AG09309 (cell line): Measurements from ENCODE around the gene MAK.
"Not testable (repeated sequence)": the region's sequence is repeated elsewhere in the genome, so short reads cannot be mapped to it uniquely, and the experiment has no call there.

Source experiments
- DNase-seq: peaks from one replicate; pipeline ENCODE4 v3.0.0-alpha.2; 2010; ENCODE audit warnings: low read depth
- H3K4me3 ChIP-seq: 2 replicates; pipeline ENCODE4 v1.5.1; 2011; ENCODE audit warnings: mild to moderate bottlenecking, low read depth, low read length, moderate library complexity; ENCODE audit not compliant: control insufficient read depth
- CTCF ChIP-seq: IDR thresholded peaks from 2 replicates; pipeline ENCODE4 v1.5.1; 2011; ENCODE audit warnings: mild to moderate bottlenecking, low read depth, low read length, inconsistent platforms; ENCODE audit not compliant: insufficient read depth, control insufficient read depth; ENCODE audit errors: missing control alignments

MAK gene

GRCh38 chr6:10721850-10722569, 116.3 kb downstream of the MAK start:
- H3K4me3 ChIP-seq: peak overlapping the region; percentile 52
- DNase-seq: no peak
- TF ChIP-seq CTCF: no peak

GRCh38 chr6:10720960-10721849, 117.1 kb downstream of the MAK start:
- H3K4me3 ChIP-seq, DNase-seq: not testable (repeated sequence)

- no peak for DNase-seq
- TF ChIP-seq CTCF: no peak
- H3K4me3 ChIP-seq: no peak overlapping the region
These were observed 117.9 kb downstream of the MAK start for GRCh38 chr6:10720265-10720959.

GRCh38 chr6:10719964-10720264, 118.4 kb downstream of the MAK start:
- TF ChIP-seq CTCF: no peak
- H3K4me3 ChIP-seq: no peak overlapping the region
- no peak for DNase-seq

GRCh38 chr6:10719296-10719963, 118.9 kb downstream of the MAK start:
- TF ChIP-seq CTCF: no peak
- H3K4me3 ChIP-seq: no peak overlapping the region
- no peak for DNase-seq

GRCh38 chr6:10713962-10714361, 124.4 kb downstream of the MAK start:
- TF ChIP-seq CTCF: no peak
- H3K4me3 ChIP-seq: no peak overlapping the region
- DNase-seq: no peak
